T-helper 1 cell treated with Interleukin-12 subunit alpha and Interleukin-12 subunit beta and Interleukin-4 antibody, amounts not matched to agents 30 ng/mL and 1 ng/mL, for 36 hours (primary cell): Measurements from ENCODE around the gene LOXL4. TPM values are rescaled to one million over a fixed set of nuclear protein-coding genes. Genes with fewer than 3 reads are reported as not detected.

ENCODE experiments used
- intact Hi-C: fragments of 100-400 bp; cut with micrococcal nuclease; formaldehyde crosslinking; loops from one replicate; pipeline ENCODE4 v1.15.1; 2024
- total RNA-seq: library from RNA; stranded (reverse); gene quantifications from 2 replicates; pipeline ENCODE4 v1.2.3, GENCODE V29; 2022

The LOXL4 gene
- total RNA-seq, 1 donor from 2014 or later = not detected

GRCh38 chr10:98265403-98266378 lies 2.3 kb downstream of the LOXL4 start:
- intact Hi-C loops = no loop called here

- intact Hi-C loops = no loop called here
These were observed 3.5 kb downstream of the LOXL4 start for GRCh38 chr10:98264378-98265065.

GRCh38 chr10:98263088-98263487 lies 4.9 kb downstream of the LOXL4 start:
- intact Hi-C loops = no loop called here

GRCh38 chr10:98262571-98262970 lies 5.4 kb downstream of the LOXL4 start:
- intact Hi-C loops = no loop called here

- intact Hi-C loops = no loop called here
These were observed 6.3 kb downstream of the LOXL4 start for GRCh38 chr10:98261436-98262277.

GRCh38 chr10:98260752-98261151 lies 7.2 kb downstream of the LOXL4 start:
- intact Hi-C loops = no loop called here

- intact Hi-C loops = no loop called here
These were observed 7.6 kb downstream of the LOXL4 start for GRCh38 chr10:98260350-98260749.

- intact Hi-C loops = no loop called here
These were observed 8.2 kb downstream of the LOXL4 start for GRCh38 chr10:98259606-98260315.

GRCh38 chr10:98258683-98259454 lies 9.1 kb downstream of the LOXL4 start:
- intact Hi-C loops = no loop called here

GRCh38 chr10:98257961-98258360 lies 10.0 kb downstream of the LOXL4 start:
- intact Hi-C loops = no loop called here

- intact Hi-C loops = no loop called here
These were observed 10.8 kb downstream of the LOXL4 start for GRCh38 chr10:98257198-98257597.

GRCh38 chr10:98256692-98257091 lies 11.3 kb downstream of the LOXL4 start:
- intact Hi-C loops = no loop called here

- intact Hi-C loops = no loop called here
These were observed 12.7 kb downstream of the LOXL4 start for GRCh38 chr10:98255146-98255877.

- intact Hi-C loops = no loop called here
These were observed 13.6 kb downstream of the LOXL4 start for GRCh38 chr10:98254234-98254974.

GRCh38 chr10:98253499-98253898 lies 14.5 kb downstream of the LOXL4 start:
- intact Hi-C loops = no loop called here

- intact Hi-C loops = no loop called here
These were observed 15.5 kb downstream of the LOXL4 start for GRCh38 chr10:98252464-98252863.

- intact Hi-C loops = no loop called here
These were observed 16.6 kb downstream of the LOXL4 start for GRCh38 chr10:98251399-98251798.

- intact Hi-C loops = no loop called here
These were observed 18.9 kb downstream of the LOXL4 start for GRCh38 chr10:98249134-98249533.

GRCh38 chr10:98248018-98248417 lies 20.0 kb downstream of the LOXL4 start:
- intact Hi-C loops = no loop called here
